Stimulated activated CD8-positive, alpha-beta memory T cell treated with anti-CD3 and anti-CD28 coated beads, Interleukin-7, amount 100 ng/mL, for 1 hour (primary cell): ENCODE measurements around the gene APOL1.
A peak's percentile ranks its signal among the peaks of the same experiment; 100 is the strongest.
"Not testable (repeated sequence)": the region's sequence is repeated elsewhere in the genome, so short reads cannot be mapped to it uniquely, and the experiment has no call there.

Source experiments
- DNase-seq, 2 donors: peaks; one replicate each; pipeline ENCODE4 v3.0.0-alpha.2; 2020; ENCODE audit warnings: low read depth in 2 of 2

The APOL1 gene

GRCh38 chr22:36267058-36267457 lies 14.1 kb downstream of the APOL1 start:
- no peak for DNase-seq

GRCh38 chr22:36267896-36268485 lies 15.1 kb downstream of the APOL1 start:
- DNase-seq, result no peak

- not testable (repeated sequence) for DNase-seq
These were observed 18.3 kb downstream of the APOL1 start for GRCh38 chr22:36271231-36271630.

- DNase-seq, result not testable (repeated sequence)
These were observed 19.0 kb downstream of the APOL1 start for GRCh38 chr22:36271951-36272350.

GRCh38 chr22:36274531-36274930 lies 21.6 kb downstream of the APOL1 start:
- DNase-seq, result no peak

- peak; percentile 25 to 31 for DNase-seq
These were observed 24.8 kb downstream of the APOL1 start for GRCh38 chr22:36277482-36278291.

GRCh38 chr22:36279219-36279666 lies 26.3 kb downstream of the APOL1 start:
- DNase-seq, result no peak

- DNase-seq, result no peak
These were observed 27.4 kb downstream of the APOL1 start for GRCh38 chr22:36280379-36280778.

- DNase-seq, result no peak
These were observed 28.9 kb downstream of the APOL1 start for GRCh38 chr22:36281781-36282327.

- no peak for DNase-seq
These were observed 29.4 kb downstream of the APOL1 start for GRCh38 chr22:36282328-36282831.

GRCh38 chr22:36284171-36284571 lies 31.2 kb downstream of the APOL1 start:
- DNase-seq, result no peak

GRCh38 chr22:36285017-36285416 lies 32.1 kb downstream of the APOL1 start:
- no peak for DNase-seq

GRCh38 chr22:36285545-36285944 lies 32.6 kb downstream of the APOL1 start:
- DNase-seq, result no peak

GRCh38 chr22:36286096-36286957 lies 33.4 kb downstream of the APOL1 start:
- peak; percentile 23 to 50 for DNase-seq

- DNase-seq, result no peak
These were observed 35.1 kb downstream of the APOL1 start for GRCh38 chr22:36287881-36288515.

- DNase-seq, result no peak
These were observed 35.9 kb downstream of the APOL1 start for GRCh38 chr22:36288571-36289405.

- no peak for DNase-seq
These were observed 36.5 kb downstream of the APOL1 start for GRCh38 chr22:36289406-36289870.

GRCh38 chr22:36289948-36290371 lies 37.0 kb downstream of the APOL1 start:
- DNase-seq, result not testable (repeated sequence)

GRCh38 chr22:36290391-36291075 lies 37.6 kb downstream of the APOL1 start:
- DNase-seq, result not testable (repeated sequence)
